Endodermal cell (in vitro differentiated cells): ENCODE results near the gene PIM3. TPM values are rescaled to one million over a fixed set of nuclear protein-coding genes. Genes with fewer than 3 reads are reported as not detected.
A peak's percentile ranks its signal among the peaks of the same experiment; 100 is the strongest.

Source experiments
- DNase-seq: peaks from one replicate; pipeline ENCODE4 v3.0.0-alpha.2; 2017
- H3K27ac ChIP-seq: 2 replicates; pipeline ENCODE4 v1.5.1; 2013; ENCODE audit warnings: mild to moderate bottlenecking, low read depth, low read length, moderate library complexity
- H3K27me3 ChIP-seq: 2 replicates; pipeline ENCODE4 v1.6.1; 2013; ENCODE audit warnings: mild to moderate bottlenecking, low read length, moderate library complexity; ENCODE audit not compliant: insufficient read depth, control insufficient read depth, poor library complexity, severe bottlenecking
- H3K36me3 ChIP-seq: 2 replicates; pipeline ENCODE4 v1.7.0; 2013; ENCODE audit warnings: mild to moderate bottlenecking, low read length, moderate library complexity; ENCODE audit not compliant: control insufficient read depth, insufficient read depth
- H3K4me1 ChIP-seq: one replicate; pipeline ENCODE4 v1.7.0; 2013; ENCODE audit warnings: low read length; ENCODE audit not compliant: control insufficient read depth, insufficient read depth
- H3K4me3 ChIP-seq: 2 replicates; pipeline ENCODE4 v1.5.1; 2013; ENCODE audit warnings: mild to moderate bottlenecking, low read length, moderate library complexity
- H3K9ac ChIP-seq: 2 replicates; pipeline ENCODE4 v1.6.1; 2013; ENCODE audit warnings: mild to moderate bottlenecking, low read length, moderate library complexity; ENCODE audit not compliant: poor library complexity, severe bottlenecking; ENCODE audit errors: extremely low read depth
- H3K9me3 ChIP-seq: 2 replicates; pipeline ENCODE4 v1.6.1; 2013; ENCODE audit warnings: mild to moderate bottlenecking, low read length, moderate library complexity; ENCODE audit not compliant: control insufficient read depth
- H3K27ac Mint-ChIP-seq: 2 replicates; pipeline ENCODE4 v1.8.0; 2020; ENCODE audit warnings: mixed read lengths
- H3K27me3 Mint-ChIP-seq: 2 replicates; pipeline ENCODE4 v1.8.0; 2021; ENCODE audit warnings: mild to moderate bottlenecking, mixed read lengths; ENCODE audit not compliant: insufficient read depth
- H3K36me3 Mint-ChIP-seq: 2 replicates; pipeline ENCODE4 v1.8.0; 2020; ENCODE audit warnings: low read depth, mixed read lengths
- H3K4me1 Mint-ChIP-seq: 2 replicates; pipeline ENCODE4 v1.8.0; 2020; ENCODE audit warnings: mixed read lengths
- H3K4me3 Mint-ChIP-seq: 2 replicates; pipeline ENCODE4 v1.8.0; 2020; ENCODE audit warnings: mild to moderate bottlenecking, moderate library complexity, mixed read lengths
- H3K9me3 Mint-ChIP-seq: 2 replicates; pipeline ENCODE4 v1.8.0; 2020; ENCODE audit warnings: mild to moderate bottlenecking, mixed read lengths
- CTCF ChIP-seq: fragments of 200-600 bp; sonication (generic); conservative IDR thresholded peaks from 2 replicates; pipeline ENCODE4 v1.5.0; 2021; ENCODE audit warnings: antibody characterized with exemption, mild to moderate bottlenecking
- WGBS, 2 experiments: methylation state at CpG; one replicate each; pipeline versions ENCODE4 v1.1.5 to v1.1.7; 2013; ENCODE audit warnings: missing lambda C conversion rate in 2 of 2, mixed read lengths in 1 of 2; ENCODE audit not compliant: insufficient coverage in 1 of 2, insufficient read length in 1 of 2; 5-methylcytosine and 5-hydroxymethylcytosine counted together
- total RNA-seq, 2 donors: library from RNA; stranded (reverse); fragmentation: NEBNext Ultra II Directional in 1 of 2; extraction: Animal tissue kit (Norgen Biotek cat#: 25700) in 1 of 2; gene quantifications; 2 replicates in 1 of 2; 3 replicates in 1 of 2; pipeline ENCODE4 v1.2.1, GENCODE V29; 2021

Gene PIM3
- total RNA-seq, 2 donors from 2014 or later: 31.5 to 36.6 TPM

- H3K36me3 Mint-ChIP-seq: peaks cover 9% of the 10 kb centered on the region
- peaks cover 8% of the 10 kb centered on the region for H3K27me3 Mint-ChIP-seq
- 92 to 98% methylated on average over 7 to 11 of the region's 11 CpGs for WGBS, 2 experiments
- H3K4me3 Mint-ChIP-seq: no peak overlapping the region
- H3K9ac ChIP-seq: no peak overlapping the region
- H3K9me3 ChIP-seq: no peaks in the 10 kb centered on the region
- no peak overlapping the region for H3K4me3 ChIP-seq
- H3K4me1 ChIP-seq: peaks cover 6% of the 10 kb centered on the region
- H3K27me3 ChIP-seq: peaks cover 17% of the 10 kb centered on the region
- peak; percentile 53 for DNase-seq
- peaks cover 4% of the 10 kb centered on the region for H3K4me1 Mint-ChIP-seq
- H3K9me3 Mint-ChIP-seq: no peaks in the 10 kb centered on the region
- no peak overlapping the region for H3K27ac Mint-ChIP-seq
- no peak for TF ChIP-seq CTCF
- peaks cover 18% of the 10 kb centered on the region for H3K36me3 ChIP-seq
- no peak overlapping the region for H3K27ac ChIP-seq
These were observed 5.6 kb downstream of the PIM3 start for GRCh38 chr22:49966041-49966773.

GRCh38 chr22:49966774-49967705 is 6.5 kb downstream of the PIM3 start:
- H3K27ac Mint-ChIP-seq: no peak overlapping the region
- H3K4me3 Mint-ChIP-seq: no peak overlapping the region
- H3K36me3 ChIP-seq: peaks cover 18% of the 10 kb centered on the region
- WGBS, 2 experiments: 89 to 90% methylated on average over 22 to 36 of the region's 36 CpGs
- H3K4me1 ChIP-seq: peaks cover 6% of the 10 kb centered on the region
- no peak overlapping the region for H3K4me3 ChIP-seq
- H3K27ac ChIP-seq: no peak overlapping the region
- no peaks in the 10 kb centered on the region for H3K9me3 ChIP-seq
- no peak for TF ChIP-seq CTCF
- no peak overlapping the region for H3K9ac ChIP-seq
- no peaks in the 10 kb centered on the region for H3K9me3 Mint-ChIP-seq
- H3K27me3 ChIP-seq: peaks cover 25% of the 10 kb centered on the region
- H3K27me3 Mint-ChIP-seq: peaks cover 8% of the 10 kb centered on the region
- peaks cover 4% of the 10 kb centered on the region for H3K4me1 Mint-ChIP-seq
- peaks cover 9% of the 10 kb centered on the region for H3K36me3 Mint-ChIP-seq
- DNase-seq: peak; percentile 63

GRCh38 chr22:49967706-49968208 is 7.2 kb downstream of the PIM3 start:
- peak; percentile 48 for DNase-seq
- 82 to 83% methylated on average over 7 to 18 of the region's 18 CpGs for WGBS, 2 experiments
- TF ChIP-seq CTCF: no peak

More at GRCh38 chr22:49967706-49968208, 7.2 kb downstream of the PIM3 start:
- H3K27ac ChIP-seq: no peak overlapping the region
- Mint-ChIP-seq H3K4me3 (no peak overlapping the region), H3K27me3 (peaks cover 8% of the 10 kb centered on the region), H3K36me3 (peaks cover 9% of the 10 kb centered on the region), H3K27ac (no peak overlapping the region), H3K4me1 (peaks cover 4% of the 10 kb centered on the region), H3K9me3 (no peaks in the 10 kb centered on the region)
- H3K36me3 ChIP-seq: peaks cover 15% of the 10 kb centered on the region
- peaks cover 32% of the 10 kb centered on the region for H3K27me3 ChIP-seq
- no peak overlapping the region for H3K4me3 ChIP-seq
- no peak overlapping the region for H3K9ac ChIP-seq
- no peaks in the 10 kb centered on the region for H3K9me3 ChIP-seq
- peaks cover 3% of the 10 kb centered on the region for H3K4me1 ChIP-seq
